ENCODE data around the gene CBR3. TPM values are rescaled to one million over a fixed set of nuclear protein-coding genes. Genes with fewer than 3 reads are reported as not detected.

CBR3 gene
- total and polyA plus RNA-seq, 9 of the 15 experiments (the other 6 are each of a cell fraction or from before 2014, with no cell fraction given), result not detected

DNA sequence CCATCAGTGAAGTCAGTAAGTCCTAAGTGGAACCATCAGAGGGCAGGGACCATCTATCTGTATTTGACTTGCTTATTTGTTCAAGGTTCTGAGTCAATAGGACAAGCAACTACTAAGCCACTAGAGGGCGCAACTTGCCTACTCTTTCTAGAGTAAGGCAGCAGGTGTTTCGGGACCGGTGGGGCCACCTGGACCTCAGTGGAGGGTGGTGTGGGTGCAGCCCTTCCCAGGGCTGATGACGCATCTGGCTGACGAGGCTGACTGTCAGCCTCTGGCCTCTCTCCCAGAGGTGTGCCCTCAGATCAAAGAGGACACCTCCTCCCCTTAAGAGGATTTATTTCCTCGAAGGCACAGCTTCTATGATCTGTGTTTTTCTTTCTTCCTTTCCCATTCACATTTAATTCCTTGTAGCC lies 6.6 kb downstream of the CBR3 start (continued):
- TF ChIP-seq ZNF79 (CRISPR knock-in tag; IDR thresholded peaks at IDR 0.05; ENCODE audit: low read depth) (no peak), SMC3 (conservative IDR thresholded peaks at IDR 0.05; ENCODE audit: insufficient read depth, low read depth, low read length) (peak; percentile 85), ZEB2 (IDR thresholded peaks at IDR 0.05) (peak; percentile 77), BRD9 (IDR thresholded peaks at IDR 0.05; ENCODE audit: low read depth, partially characterized antibody) (no peak), TCF7 (IDR thresholded peaks at IDR 0.05; ENCODE audit: borderline replicate concordance) (0 out of 2 replicates have a peak, but pooled peaks have one; percentile 38), RAD21 (CRISPR knock-in tag; conservative IDR thresholded peaks at IDR 0.05 in 1 of 2, IDR thresholded peaks at IDR 0.05 in 1 of 2) (peak; percentile 96 to 98), ZBTB8A (IDR thresholded peaks at IDR 0.05; ENCODE audit: partially characterized antibody) (no peak), SAFB (IDR thresholded peaks at IDR 0.05; ENCODE audit: borderline replicate concordance, low read depth, low read length) (no peak), RCOR1 (IDR thresholded peaks at IDR 0.05; ENCODE audit: borderline replicate concordance in 1 of 2, low read depth in 2 of 2, low read length in 2 of 2) (peak in 1 of 2 experiments; percentile 66; a peak in 1 of 4 replicates), FOXJ3 (CRISPR knock-in tag; IDR thresholded peaks at IDR 0.05) (no peak), POLR2A (conservative IDR thresholded peaks at IDR 0.05) (no peak)
- TF ChIP-seq, protein P1, sequence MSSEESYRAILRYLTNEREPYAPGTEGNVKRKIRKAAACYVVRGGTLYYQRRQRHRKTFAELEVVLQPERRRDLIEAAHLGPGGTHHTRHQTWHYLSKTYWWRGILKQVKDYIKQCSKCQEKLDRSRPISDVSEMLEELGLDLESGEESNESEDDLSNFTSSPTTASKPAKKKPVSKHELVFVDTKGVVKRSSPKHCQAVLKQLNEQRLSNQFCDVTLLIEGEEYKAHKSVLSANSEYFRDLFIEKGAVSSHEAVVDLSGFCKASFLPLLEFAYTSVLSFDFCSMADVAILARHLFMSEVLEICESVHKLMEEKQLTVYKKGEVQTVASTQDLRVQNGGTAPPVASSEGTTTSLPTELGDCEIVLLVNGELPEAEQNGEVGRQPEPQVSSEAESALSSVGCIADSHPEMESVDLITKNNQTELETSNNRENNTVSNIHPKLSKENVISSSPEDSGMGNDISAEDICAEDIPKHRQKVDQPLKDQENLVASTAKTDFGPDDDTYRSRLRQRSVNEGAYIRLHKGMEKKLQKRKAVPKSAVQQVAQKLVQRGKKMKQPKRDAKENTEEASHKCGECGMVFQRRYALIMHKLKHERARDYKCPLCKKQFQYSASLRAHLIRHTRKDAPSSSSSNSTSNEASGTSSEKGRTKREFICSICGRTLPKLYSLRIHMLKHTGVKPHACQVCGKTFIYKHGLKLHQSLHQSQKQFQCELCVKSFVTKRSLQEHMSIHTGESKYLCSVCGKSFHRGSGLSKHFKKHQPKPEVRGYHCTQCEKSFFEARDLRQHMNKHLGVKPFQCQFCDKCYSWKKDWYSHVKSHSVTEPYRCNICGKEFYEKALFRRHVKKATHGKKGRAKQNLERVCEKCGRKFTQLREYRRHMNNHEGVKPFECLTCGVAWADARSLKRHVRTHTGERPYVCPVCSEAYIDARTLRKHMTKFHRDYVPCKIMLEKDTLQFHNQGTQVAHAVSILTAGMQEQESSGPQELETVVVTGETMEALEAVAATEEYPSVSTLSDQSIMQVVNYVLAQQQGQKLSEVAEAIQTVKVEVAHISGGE (CRISPR knock-in tag; IDR thresholded peaks at IDR 0.05), result no peak
- TF ChIP-seq, protein P2, sequence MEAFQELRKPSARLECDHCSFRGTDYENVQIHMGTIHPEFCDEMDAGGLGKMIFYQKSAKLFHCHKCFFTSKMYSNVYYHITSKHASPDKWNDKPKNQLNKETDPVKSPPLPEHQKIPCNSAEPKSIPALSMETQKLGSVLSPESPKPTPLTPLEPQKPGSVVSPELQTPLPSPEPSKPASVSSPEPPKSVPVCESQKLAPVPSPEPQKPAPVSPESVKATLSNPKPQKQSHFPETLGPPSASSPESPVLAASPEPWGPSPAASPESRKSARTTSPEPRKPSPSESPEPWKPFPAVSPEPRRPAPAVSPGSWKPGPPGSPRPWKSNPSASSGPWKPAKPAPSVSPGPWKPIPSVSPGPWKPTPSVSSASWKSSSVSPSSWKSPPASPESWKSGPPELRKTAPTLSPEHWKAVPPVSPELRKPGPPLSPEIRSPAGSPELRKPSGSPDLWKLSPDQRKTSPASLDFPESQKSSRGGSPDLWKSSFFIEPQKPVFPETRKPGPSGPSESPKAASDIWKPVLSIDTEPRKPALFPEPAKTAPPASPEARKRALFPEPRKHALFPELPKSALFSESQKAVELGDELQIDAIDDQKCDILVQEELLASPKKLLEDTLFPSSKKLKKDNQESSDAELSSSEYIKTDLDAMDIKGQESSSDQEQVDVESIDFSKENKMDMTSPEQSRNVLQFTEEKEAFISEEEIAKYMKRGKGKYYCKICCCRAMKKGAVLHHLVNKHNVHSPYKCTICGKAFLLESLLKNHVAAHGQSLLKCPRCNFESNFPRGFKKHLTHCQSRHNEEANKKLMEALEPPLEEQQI (IDR thresholded peaks at IDR 0.05), result no peak
- TF ChIP-seq, protein P3, sequence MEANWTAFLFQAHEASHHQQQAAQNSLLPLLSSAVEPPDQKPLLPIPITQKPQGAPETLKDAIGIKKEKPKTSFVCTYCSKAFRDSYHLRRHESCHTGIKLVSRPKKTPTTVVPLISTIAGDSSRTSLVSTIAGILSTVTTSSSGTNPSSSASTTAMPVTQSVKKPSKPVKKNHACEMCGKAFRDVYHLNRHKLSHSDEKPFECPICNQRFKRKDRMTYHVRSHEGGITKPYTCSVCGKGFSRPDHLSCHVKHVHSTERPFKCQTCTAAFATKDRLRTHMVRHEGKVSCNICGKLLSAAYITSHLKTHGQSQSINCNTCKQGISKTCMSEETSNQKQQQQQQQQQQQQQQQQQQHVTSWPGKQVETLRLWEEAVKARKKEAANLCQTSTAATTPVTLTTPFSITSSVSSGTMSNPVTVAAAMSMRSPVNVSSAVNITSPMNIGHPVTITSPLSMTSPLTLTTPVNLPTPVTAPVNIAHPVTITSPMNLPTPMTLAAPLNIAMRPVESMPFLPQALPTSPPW (CRISPR knock-in tag; IDR thresholded peaks at IDR 0.05), result peak; percentile 33; the same call in 1 of the 2 replicates
- TF ChIP-seq, protein P4, sequence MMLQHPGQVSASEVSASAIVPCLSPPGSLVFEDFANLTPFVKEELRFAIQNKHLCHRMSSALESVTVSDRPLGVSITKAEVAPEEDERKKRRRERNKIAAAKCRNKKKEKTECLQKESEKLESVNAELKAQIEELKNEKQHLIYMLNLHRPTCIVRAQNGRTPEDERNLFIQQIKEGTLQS (IDR thresholded peaks at IDR 0.05), result peak; percentile 59; the same call in 1 of the 2 replicates
- TF ChIP-seq, protein P4 (CRISPR knock-in tag; conservative IDR thresholded peaks at IDR 0.05), result no peak

Data from K562 (cell line).